ENCODE results near the gene HMGB4.

The HMGB4 gene

GRCh38 chr1:33863779-33864178 is at the start of gene HMGB4:
HMGB4 (plus strand) TSS chr1:33864079; CDS start chr1:33864192, 113 bp downstream.
- DNase-seq (ENCODE audit: low read depth, low spot score): no peak

- no peak for DNase-seq (ENCODE audit: low read depth, low spot score)
Observed at GRCh38 chr1:33814166-33814565, 49.7 kb upstream of the HMGB4 start.

- DNase-seq (ENCODE audit: low read depth, low spot score): no peak
Observed at GRCh38 chr1:33815061-33815460, 48.8 kb upstream of the HMGB4 start.

- DNase-seq (ENCODE audit: low read depth, low spot score): no peak
Observed at GRCh38 chr1:33818071-33818470, 45.8 kb upstream of the HMGB4 start.

- no peak for DNase-seq (ENCODE audit: low read depth, low spot score)
Observed at GRCh38 chr1:33819290-33819912, 44.5 kb upstream of the HMGB4 start.

GRCh38 chr1:33819913-33820311 is 44.0 kb upstream of the HMGB4 start:
- DNase-seq (ENCODE audit: low read depth, low spot score): no peak

GRCh38 chr1:33820804-33821203 is 43.1 kb upstream of the HMGB4 start:
- no peak for DNase-seq (ENCODE audit: low read depth, low spot score)

- no peak for DNase-seq (ENCODE audit: low read depth, low spot score)
Observed at GRCh38 chr1:33821291-33821690, 42.6 kb upstream of the HMGB4 start.

GRCh38 chr1:33822396-33822795 is 41.5 kb upstream of the HMGB4 start:
- no peak for DNase-seq (ENCODE audit: low read depth, low spot score)

- DNase-seq (ENCODE audit: low read depth, low spot score): no peak
Observed at GRCh38 chr1:33823401-33823800, 40.5 kb upstream of the HMGB4 start.

GRCh38 chr1:33823830-33824229 is 40.0 kb upstream of the HMGB4 start:
- DNase-seq (ENCODE audit: low read depth, low spot score): no peak

- no peak for DNase-seq (ENCODE audit: low read depth, low spot score)
Observed at GRCh38 chr1:33824321-33824720, 39.6 kb upstream of the HMGB4 start.

GRCh38 chr1:33824971-33825370 is 38.9 kb upstream of the HMGB4 start:
- DNase-seq (ENCODE audit: low read depth, low spot score): no peak

- DNase-seq (ENCODE audit: low read depth, low spot score): no peak
Observed at GRCh38 chr1:33825506-33825905, 38.4 kb upstream of the HMGB4 start.

- no peak for DNase-seq (ENCODE audit: low read depth, low spot score)
Observed at GRCh38 chr1:33826311-33826710, 37.6 kb upstream of the HMGB4 start.

GRCh38 chr1:33826711-33827110 is 37.2 kb upstream of the HMGB4 start:
- no peak for DNase-seq (ENCODE audit: low read depth, low spot score)

- no peak for DNase-seq (ENCODE audit: low read depth, low spot score)
Observed at GRCh38 chr1:33828059-33828458, 35.8 kb upstream of the HMGB4 start.

- DNase-seq (ENCODE audit: low read depth, low spot score): no peak
Observed at GRCh38 chr1:33828654-33829053, 35.2 kb upstream of the HMGB4 start.

GRCh38 chr1:33836911-33837310 is 27.0 kb upstream of the HMGB4 start:
- DNase-seq (ENCODE audit: low read depth, low spot score): no peak

GRCh38 chr1:33837635-33838034 is 26.2 kb upstream of the HMGB4 start:
- DNase-seq (ENCODE audit: low read depth, low spot score): no peak

GRCh38 chr1:33841494-33841893 is 22.4 kb upstream of the HMGB4 start:
- no peak for DNase-seq (ENCODE audit: low read depth, low spot score)

- no peak for DNase-seq (ENCODE audit: low read depth, low spot score)
Observed at GRCh38 chr1:33842348-33842747, 21.5 kb upstream of the HMGB4 start.

- DNase-seq (ENCODE audit: low read depth, low spot score): no peak
Observed at GRCh38 chr1:33844166-33844565, 19.7 kb upstream of the HMGB4 start.

GRCh38 chr1:33846861-33847260 is 17.0 kb upstream of the HMGB4 start:
- no peak for DNase-seq (ENCODE audit: low read depth, low spot score)
